ENCODE measurements around the gene MYO1B.

The MYO1B gene

DNA sequence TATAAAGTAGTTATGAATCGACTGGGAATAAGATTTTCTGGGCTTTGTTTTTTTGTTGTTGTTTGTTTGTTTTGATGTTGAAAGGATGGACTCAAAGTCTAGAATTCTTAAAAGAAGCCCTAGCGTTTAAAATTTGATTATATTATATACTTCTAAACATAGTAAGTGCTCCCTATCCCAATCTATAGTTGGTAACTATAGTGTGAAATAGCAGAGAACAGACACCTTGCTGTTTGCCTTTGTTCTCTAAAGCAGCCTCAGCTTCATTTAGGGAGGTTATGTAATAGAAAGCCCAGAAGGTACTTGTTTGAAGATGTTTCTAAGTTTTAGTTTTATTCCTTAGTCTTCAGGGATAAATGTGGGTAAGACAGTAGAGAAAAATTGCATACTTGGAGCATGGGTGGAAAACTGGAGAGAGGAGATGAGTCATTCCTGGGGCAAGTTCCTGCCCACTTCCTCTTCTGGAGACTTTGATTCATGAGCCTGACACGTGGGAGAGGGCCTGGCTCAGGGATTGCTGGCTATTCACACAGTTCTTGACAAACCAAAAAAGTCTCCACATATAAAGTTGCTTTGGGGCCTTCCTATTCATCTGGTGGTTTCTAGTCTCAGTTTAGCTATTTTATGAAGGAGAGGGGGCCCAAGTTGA lies 131.9 kb downstream of the MYO1B start:
- TF ChIP-seq, protein P1, sequence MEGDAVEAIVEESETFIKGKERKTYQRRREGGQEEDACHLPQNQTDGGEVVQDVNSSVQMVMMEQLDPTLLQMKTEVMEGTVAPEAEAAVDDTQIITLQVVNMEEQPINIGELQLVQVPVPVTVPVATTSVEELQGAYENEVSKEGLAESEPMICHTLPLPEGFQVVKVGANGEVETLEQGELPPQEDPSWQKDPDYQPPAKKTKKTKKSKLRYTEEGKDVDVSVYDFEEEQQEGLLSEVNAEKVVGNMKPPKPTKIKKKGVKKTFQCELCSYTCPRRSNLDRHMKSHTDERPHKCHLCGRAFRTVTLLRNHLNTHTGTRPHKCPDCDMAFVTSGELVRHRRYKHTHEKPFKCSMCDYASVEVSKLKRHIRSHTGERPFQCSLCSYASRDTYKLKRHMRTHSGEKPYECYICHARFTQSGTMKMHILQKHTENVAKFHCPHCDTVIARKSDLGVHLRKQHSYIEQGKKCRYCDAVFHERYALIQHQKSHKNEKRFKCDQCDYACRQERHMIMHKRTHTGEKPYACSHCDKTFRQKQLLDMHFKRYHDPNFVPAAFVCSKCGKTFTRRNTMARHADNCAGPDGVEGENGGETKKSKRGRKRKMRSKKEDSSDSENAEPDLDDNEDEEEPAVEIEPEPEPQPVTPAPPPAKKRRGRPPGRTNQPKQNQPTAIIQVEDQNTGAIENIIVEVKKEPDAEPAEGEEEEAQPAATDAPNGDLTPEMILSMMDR (IDR thresholded peaks at IDR 0.05; ENCODE audit: low read depth, low read length): no peak
- H3K36me3 ChIP-seq: peaks cover 28% of the 10 kb centered on the region

DNA sequence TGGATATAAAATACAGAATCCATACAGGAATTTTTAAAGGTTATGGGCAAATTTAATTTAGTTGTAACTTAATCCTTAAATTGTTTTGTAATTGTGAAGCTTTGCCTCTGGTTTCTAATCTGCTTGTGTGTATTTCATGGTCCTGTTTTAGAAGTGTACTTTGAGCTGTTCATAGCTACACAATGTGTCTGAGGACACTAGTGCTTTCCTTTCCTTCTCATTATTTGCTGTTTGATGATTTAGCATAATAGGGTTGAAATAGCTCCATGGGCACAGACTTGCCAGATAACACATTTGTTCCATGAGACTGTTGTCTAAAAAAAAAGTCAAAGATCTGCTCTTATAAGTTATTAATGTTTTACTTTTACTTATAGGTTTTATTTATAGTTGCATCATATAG lies 134.2 kb downstream of the MYO1B start:
- Histone ChIP-seq H3K4me1 (peaks cover 32% of the 10 kb centered on the region), H3K36me3 (peaks cover 26% of the 10 kb centered on the region)
- DNase-seq: no peak

More for the DNA sequence above, 131.9 kb downstream of the MYO1B start:
- Histone ChIP-seq H3K27me3 (no peaks in the 10 kb centered on the region), H3K4me1 (peaks cover 21% of the 10 kb centered on the region), H3K9me3 (no peaks in the 10 kb centered on the region; the same call in 1 of the 2 replicates), H3K4me3 (ENCODE audit: low read depth, low read length) (no peak overlapping the region)
- peak; percentile 68 for DNase-seq

GRCh38 chr2:191382801-191383200 lies 137.6 kb downstream of the MYO1B start:
- Histone ChIP-seq H3K4me1 (peaks cover 21% of the 10 kb centered on the region), H3K9me3 (no peaks in the 10 kb centered on the region; the same call in 1 of the 2 replicates), H3K4me3 (ENCODE audit: low read depth, low read length) (no peak overlapping the region), H3K36me3 (peaks cover 58% of the 10 kb centered on the region), H3K27me3 (no peaks in the 10 kb centered on the region)
- TF ChIP-seq, protein P1 (IDR thresholded peaks at IDR 0.05; ENCODE audit: low read depth, low read length): no peak
- DNase-seq: peak; percentile 74

More for the DNA sequence above, 134.2 kb downstream of the MYO1B start:
- TF ChIP-seq, protein P1 (IDR thresholded peaks at IDR 0.05; ENCODE audit: low read depth, low read length): no peak
- no peak overlapping the region for H3K4me3 ChIP-seq (ENCODE audit: low read depth, low read length)
- H3K9me3 ChIP-seq: no peaks in the 10 kb centered on the region; the same call in 1 of the 2 replicates
- H3K27me3 ChIP-seq: no peaks in the 10 kb centered on the region

GRCh38 chr2:191383486-191383885 lies 138.3 kb downstream of the MYO1B start:
- Histone ChIP-seq H3K4me1 (peaks cover 17% of the 10 kb centered on the region), H3K36me3 (peaks cover 64% of the 10 kb centered on the region)

DNA sequence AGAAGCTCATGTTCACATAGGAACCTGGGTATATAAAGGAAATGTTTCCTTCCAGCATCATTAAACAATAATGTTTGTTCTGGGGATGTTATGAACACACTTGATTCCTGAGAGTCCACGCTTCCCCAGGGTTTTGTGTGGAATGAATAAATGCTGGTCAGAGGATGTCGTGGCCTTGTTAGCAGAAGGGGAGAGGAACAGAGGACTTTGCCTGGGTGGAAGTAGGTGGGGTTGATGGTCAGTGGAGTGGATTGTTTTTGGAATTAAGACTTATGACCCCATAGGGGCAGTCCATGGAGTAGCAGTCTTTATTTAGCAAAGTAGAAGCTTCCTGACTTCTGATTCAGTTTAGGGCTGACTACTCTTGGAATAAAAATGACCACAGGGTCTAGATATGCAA lies 139.6 kb downstream of the MYO1B start:
- H3K9me3 ChIP-seq: no peaks in the 10 kb centered on the region; the same call in 1 of the 2 replicates
- DNase-seq: no peak
- no peaks in the 10 kb centered on the region for H3K27me3 ChIP-seq
- no peak overlapping the region for H3K4me3 ChIP-seq (ENCODE audit: low read depth, low read length)
- H3K36me3 ChIP-seq: peaks cover 76% of the 10 kb centered on the region
- H3K4me1 ChIP-seq: peaks cover 10% of the 10 kb centered on the region
- TF ChIP-seq, protein P1 (IDR thresholded peaks at IDR 0.05; ENCODE audit: low read depth, low read length): no peak

More at GRCh38 chr2:191383486-191383885, 138.3 kb downstream of the MYO1B start:
- no peak for DNase-seq
- Histone ChIP-seq H3K9me3 (no peaks in the 10 kb centered on the region; the same call in 1 of the 2 replicates), H3K27me3 (no peaks in the 10 kb centered on the region), H3K4me3 (ENCODE audit: low read depth, low read length) (no peak overlapping the region)
- TF ChIP-seq, protein P1 (IDR thresholded peaks at IDR 0.05; ENCODE audit: low read depth, low read length): no peak

DNA sequence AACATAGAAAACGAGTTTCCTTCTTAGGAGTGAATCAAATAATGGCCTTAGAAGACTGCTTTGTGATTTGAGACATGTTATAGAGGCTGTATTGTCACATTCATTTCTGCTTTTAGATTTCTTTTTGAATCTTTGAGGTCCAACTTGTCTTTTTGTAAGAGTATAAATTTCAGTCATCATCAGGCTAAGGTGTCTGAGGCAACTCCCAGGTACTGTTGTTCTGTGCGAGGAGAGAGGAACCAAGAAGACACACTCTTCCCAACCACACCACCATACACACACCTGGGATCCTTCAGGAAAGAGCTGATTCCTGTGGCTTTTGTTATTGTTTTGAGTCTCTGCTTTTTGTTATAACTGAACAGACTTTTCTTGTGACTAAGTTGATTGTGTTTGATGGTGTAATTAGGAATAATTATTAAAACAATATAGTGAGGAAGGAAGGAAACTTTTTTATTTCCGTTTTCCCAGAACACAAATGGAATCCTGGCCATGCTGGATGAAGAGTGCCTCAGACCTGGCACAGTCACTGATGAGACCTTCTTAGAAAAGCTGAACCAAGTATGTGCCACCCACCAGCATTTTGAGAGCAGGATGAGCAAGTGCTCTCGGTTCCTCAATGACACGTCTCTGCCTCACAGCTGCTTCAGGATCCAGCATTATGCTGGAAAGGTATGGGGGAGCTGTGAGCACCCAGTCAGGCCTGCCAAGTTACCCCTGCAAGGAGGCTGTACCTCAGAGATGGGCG lies 140.4 kb downstream of the MYO1B start:
- Histone ChIP-seq H3K4me3 (ENCODE audit: low read depth, low read length) (no peak overlapping the region), H3K9me3 (no peaks in the 10 kb centered on the region)
- DNase-seq: no peak

More for the DNA sequence above, 140.4 kb downstream of the MYO1B start:
- Histone ChIP-seq H3K27me3 (no peaks in the 10 kb centered on the region), H3K4me1 (peaks cover 10% of the 10 kb centered on the region), H3K36me3 (peaks cover 78% of the 10 kb centered on the region)
- TF ChIP-seq, protein P1 (IDR thresholded peaks at IDR 0.05; ENCODE audit: low read depth, low read length): no peak

Measured in BE2C (cell line).